H9 (cell line): Measurements from ENCODE around the gene CALHM4. TPM values are rescaled to one million over a fixed set of nuclear protein-coding genes. Genes with fewer than 3 reads are reported as not detected.

Experiments used
- DNase-seq: peaks from one replicate; pipeline ENCODE4 v3.0.0-alpha.2; 2017
- H2AFZ ChIP-seq: one replicate; pipeline ENCODE4 v1.6.1; 2013; ENCODE audit warnings: mild to moderate bottlenecking, low read length, control low read depth, moderate library complexity
- H2AK5ac ChIP-seq: 2 replicates; pipeline ENCODE4 v1.6.1; 2013; ENCODE audit warnings: low read length, control low read depth, mixed read lengths; ENCODE audit not compliant: insufficient read length
- H2BK120ac ChIP-seq: one replicate; pipeline ENCODE4 v1.6.1; 2013; ENCODE audit warnings: low read depth, mild to moderate bottlenecking, low read length, control low read depth, inconsistent platforms; ENCODE audit not compliant: poor library complexity, severe bottlenecking
- H2BK12ac ChIP-seq: 2 replicates; pipeline ENCODE4 v1.6.1; 2013; ENCODE audit warnings: low read length, control low read depth, mixed read lengths, low read depth; ENCODE audit not compliant: insufficient read length
- H2BK15ac ChIP-seq: 2 replicates; pipeline ENCODE4 v1.6.1; 2013; ENCODE audit warnings: low read depth, low read length, control low read depth
- H2BK20ac ChIP-seq: one replicate; pipeline ENCODE4 v1.6.1; 2013; ENCODE audit warnings: low read depth, mild to moderate bottlenecking, low read length, control low read depth, inconsistent platforms; ENCODE audit not compliant: poor library complexity, severe bottlenecking
- H2BK5ac ChIP-seq: 2 replicates; pipeline ENCODE4 v1.6.1; 2013; ENCODE audit warnings: low read length, control low read depth, mixed read lengths; ENCODE audit not compliant: insufficient read length
- H3K14ac ChIP-seq: 2 replicates; pipeline ENCODE4 v1.6.1; 2013; ENCODE audit warnings: low read length, control low read depth; ENCODE audit not compliant: insufficient read depth
- H3K18ac ChIP-seq: 2 replicates; pipeline ENCODE4 v1.6.1; 2013; ENCODE audit warnings: low read depth, mild to moderate bottlenecking, mixed read lengths, low read length, control low read depth; ENCODE audit not compliant: insufficient read length
- H3K23ac ChIP-seq: 2 replicates; pipeline ENCODE4 v1.6.1; 2013; ENCODE audit warnings: low read length, control low read depth, mixed read lengths, low read depth; ENCODE audit not compliant: insufficient read length
- H3K23me2 ChIP-seq: 2 replicates; pipeline ENCODE4 v1.6.1; 2013; ENCODE audit warnings: low read depth, mild to moderate bottlenecking, mixed read lengths, low read length, control low read depth; ENCODE audit not compliant: insufficient read length, poor library complexity, severe bottlenecking
- H3K27ac ChIP-seq: 2 replicates; pipeline ENCODE4 v1.5.1; 2013; ENCODE audit warnings: low read length, control low read depth, mixed read lengths, low read depth; ENCODE audit not compliant: insufficient read length
- H3K27me3 ChIP-seq: 2 replicates; pipeline ENCODE4 v1.6.1; 2013; ENCODE audit warnings: low read length, control low read depth, inconsistent platforms; ENCODE audit not compliant: insufficient read depth
- H3K4ac ChIP-seq: 2 replicates; pipeline ENCODE4 v1.6.1; 2013; ENCODE audit warnings: low read depth, mild to moderate bottlenecking, control low read depth, inconsistent platforms, low read length, moderate library complexity
- H3K4me1 ChIP-seq: 2 replicates; pipeline ENCODE4 v1.6.1; 2013; ENCODE audit warnings: low read length, control low read depth, inconsistent platforms; ENCODE audit not compliant: insufficient read depth
- H3K4me2 ChIP-seq: 2 replicates; pipeline ENCODE4 v1.6.1; 2013; ENCODE audit warnings: low read length, control low read depth, mixed read lengths; ENCODE audit not compliant: insufficient read length, insufficient read depth
- H3K56ac ChIP-seq: 2 replicates; pipeline ENCODE4 v1.6.1; 2013; ENCODE audit warnings: low read depth, mild to moderate bottlenecking, mixed read lengths, low read length, control low read depth; ENCODE audit not compliant: insufficient read length
- H3K79me1 ChIP-seq: 2 replicates; pipeline ENCODE4 v1.6.1; 2013; ENCODE audit warnings: low read depth, mild to moderate bottlenecking, moderate library complexity, low read length, control low read depth, inconsistent platforms; ENCODE audit not compliant: insufficient read depth, poor library complexity, severe bottlenecking
- H3K79me2 ChIP-seq: 2 replicates; pipeline ENCODE4 v1.6.1; 2013; ENCODE audit warnings: low read length, control low read depth, inconsistent platforms; ENCODE audit not compliant: insufficient read depth
- H3K9ac ChIP-seq: 2 replicates; pipeline ENCODE4 v1.6.1; 2013; ENCODE audit warnings: low read length, control low read depth, mixed read lengths; ENCODE audit not compliant: insufficient read length; ENCODE audit errors: extremely low read depth
- H3K9me3 ChIP-seq: one replicate; pipeline ENCODE4 v1.6.1; 2013; ENCODE audit warnings: low read depth, low read length, inconsistent platforms; ENCODE audit not compliant: control insufficient read depth
- H3T11ph ChIP-seq: one replicate; pipeline ENCODE4 v1.6.1; 2013; ENCODE audit warnings: mild to moderate bottlenecking, low read length, control low read depth, inconsistent platforms
- H4K20me1 ChIP-seq: one replicate; pipeline ENCODE4 v1.6.1; 2013; ENCODE audit not compliant: control insufficient read depth, insufficient read length, insufficient read depth
- H4K5ac ChIP-seq: 2 replicates; pipeline ENCODE4 v1.6.1; 2013; ENCODE audit warnings: low read depth, mild to moderate bottlenecking, mixed read lengths, low read length, control low read depth; ENCODE audit not compliant: insufficient read length
- H4K8ac ChIP-seq: replicated peaks from 2 replicates; pipeline ENCODE4 v1.6.1; 2013; ENCODE audit warnings: low read length, control low read depth, mixed read lengths, low read depth; ENCODE audit not compliant: insufficient read length
- H4K91ac ChIP-seq: 2 replicates; pipeline ENCODE4 v1.6.1; 2013; ENCODE audit warnings: low read depth, mild to moderate bottlenecking, moderate library complexity, mixed read lengths, low read length, control low read depth; ENCODE audit not compliant: insufficient read length
- H3K27ac Mint-ChIP-seq, 3 experiments: 2 replicates in 2 of 3; 3 replicates in 1 of 3; pipeline ENCODE4 v1.8.0; 2020 to 2021; ENCODE audit warnings: mixed read lengths in 3 of 3, mild to moderate bottlenecking in 1 of 3, moderate library complexity in 1 of 3
- H3K27me3 Mint-ChIP-seq: 2 replicates; pipeline ENCODE4 v1.8.0; 2021; ENCODE audit warnings: low read depth, mild to moderate bottlenecking, moderate library complexity, mixed read lengths
- H3K36me3 Mint-ChIP-seq, 3 experiments: 2 replicates in 2 of 3; 3 replicates in 1 of 3; pipeline ENCODE4 v1.8.0; 2020 to 2021; ENCODE audit warnings: low read depth in 3 of 3, mixed read lengths in 3 of 3; ENCODE audit not compliant: insufficient read depth in 1 of 3
- H3K4me1 Mint-ChIP-seq, 2 experiments: 2 replicates each; pipeline ENCODE4 v1.8.0; 2020; ENCODE audit warnings: mixed read lengths in 2 of 2
- H3K4me3 Mint-ChIP-seq, 2 experiments: 2 replicates in 1 of 2; 3 replicates in 1 of 2; pipeline ENCODE4 v1.8.0; 2020 to 2021; ENCODE audit warnings: mild to moderate bottlenecking in 2 of 2, mixed read lengths in 2 of 2, moderate library complexity in 1 of 2
- H3K9me3 Mint-ChIP-seq, 2 experiments: 2 replicates in 1 of 2; 3 replicates in 1 of 2; pipeline ENCODE4 v1.8.0; 2020; ENCODE audit warnings: mild to moderate bottlenecking in 2 of 2, mixed read lengths in 2 of 2, moderate library complexity in 1 of 2
- WGBS: extraction: QIAGEN DNeasy Blood & Tissue Kit; methylation state at CpG from one replicate; pipeline ENCODE4 v1.1.7; 2013; ENCODE audit warnings: missing lambda C conversion rate, low lambda C conversion rate, mixed read lengths; ENCODE audit not compliant: insufficient read length; ENCODE audit errors: extremely low coverage; 5-methylcytosine and 5-hydroxymethylcytosine counted together
- total RNA-seq: library from RNA; stranded (reverse); gene quantifications from 2 replicates; pipeline ENCODE4 v1.2.1, GENCODE V29; 2021
- TF ChIP-seq, protein P1 (sequence below): fragments of 200-600 bp; sonication (generic); conservative IDR thresholded peaks from 3 replicates; pipeline ENCODE4 v1.8.0; 2021; ENCODE audit warnings: antibody characterized with exemption, mild to moderate bottlenecking

Gene CALHM4
- total RNA-seq, 1 experiment from 2014 or later = not detected

DNA sequence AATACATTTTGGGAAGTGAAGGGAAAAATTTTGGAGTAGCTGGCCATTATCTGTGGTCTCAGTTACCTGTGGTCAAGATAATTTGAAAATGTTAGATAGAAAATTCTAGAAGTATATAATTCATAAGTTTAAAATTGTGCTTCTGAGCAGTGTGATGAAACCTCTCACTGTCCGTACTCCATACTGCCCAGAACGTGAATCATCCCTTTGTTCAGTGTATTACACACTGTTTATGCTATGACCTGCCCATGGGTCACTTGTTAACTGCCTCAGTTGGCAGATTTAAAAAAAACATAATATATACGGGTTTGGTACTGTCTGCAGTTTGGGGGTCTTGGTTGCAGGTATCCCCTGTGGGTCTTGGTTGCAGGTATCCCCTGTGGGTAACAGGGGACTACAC is 46.2 kb upstream of the CALHM4 start:
- no peak overlapping the region for H3K27ac ChIP-seq
- H3K23ac ChIP-seq = no peak overlapping the region
- H4K91ac ChIP-seq = no peak overlapping the region
- no peak overlapping the region for H3K9ac ChIP-seq
- Mint-ChIP-seq H3K36me3 (peaks cover 0 to 6% (median 4%) of the 10 kb centered on the region in 3 experiments; a peak in 3 of 7 replicates), H3K4me1 (peaks cover 8 to 10% of the 10 kb centered on the region in 2 experiments), H3K9me3 (peaks cover 7 to 17% of the 10 kb centered on the region in 2 experiments; a peak in 4 of 5 replicates), H3K4me3 (no peak overlapping the region), H3K27me3 (peaks cover 4% of the 10 kb centered on the region; the same call in 1 of the 2 replicates), H3K27ac (no peak overlapping the region)
- H2BK120ac ChIP-seq = no peak overlapping the region
- H4K20me1 ChIP-seq = no peaks in the 10 kb centered on the region
- H2BK5ac ChIP-seq = no peak overlapping the region
- no peaks in the 10 kb centered on the region for H3K27me3 ChIP-seq
- H3K4ac ChIP-seq = no peak overlapping the region
- H2AFZ ChIP-seq = no peak overlapping the region
- H2BK20ac ChIP-seq = no peak overlapping the region
- no CpG with 5 or more reads among the region's 3 CpGs for WGBS
- H4K5ac ChIP-seq = no peak overlapping the region
- no peaks in the 10 kb centered on the region for H3K79me2 ChIP-seq
- H3T11ph ChIP-seq = no peak overlapping the region
- H3K18ac ChIP-seq = no peak overlapping the region
- H3K9me3 ChIP-seq = no peaks in the 10 kb centered on the region
- no peak overlapping the region for H3K14ac ChIP-seq
- no peaks in the 10 kb centered on the region for H3K79me1 ChIP-seq
- H3K4me1 ChIP-seq = no peaks in the 10 kb centered on the region
- DNase-seq = no peak
- no peak overlapping the region for H3K4me2 ChIP-seq
- H3K23me2 ChIP-seq = no peaks in the 10 kb centered on the region
- TF ChIP-seq, protein P1, sequence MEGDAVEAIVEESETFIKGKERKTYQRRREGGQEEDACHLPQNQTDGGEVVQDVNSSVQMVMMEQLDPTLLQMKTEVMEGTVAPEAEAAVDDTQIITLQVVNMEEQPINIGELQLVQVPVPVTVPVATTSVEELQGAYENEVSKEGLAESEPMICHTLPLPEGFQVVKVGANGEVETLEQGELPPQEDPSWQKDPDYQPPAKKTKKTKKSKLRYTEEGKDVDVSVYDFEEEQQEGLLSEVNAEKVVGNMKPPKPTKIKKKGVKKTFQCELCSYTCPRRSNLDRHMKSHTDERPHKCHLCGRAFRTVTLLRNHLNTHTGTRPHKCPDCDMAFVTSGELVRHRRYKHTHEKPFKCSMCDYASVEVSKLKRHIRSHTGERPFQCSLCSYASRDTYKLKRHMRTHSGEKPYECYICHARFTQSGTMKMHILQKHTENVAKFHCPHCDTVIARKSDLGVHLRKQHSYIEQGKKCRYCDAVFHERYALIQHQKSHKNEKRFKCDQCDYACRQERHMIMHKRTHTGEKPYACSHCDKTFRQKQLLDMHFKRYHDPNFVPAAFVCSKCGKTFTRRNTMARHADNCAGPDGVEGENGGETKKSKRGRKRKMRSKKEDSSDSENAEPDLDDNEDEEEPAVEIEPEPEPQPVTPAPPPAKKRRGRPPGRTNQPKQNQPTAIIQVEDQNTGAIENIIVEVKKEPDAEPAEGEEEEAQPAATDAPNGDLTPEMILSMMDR = no peak
- H3K56ac ChIP-seq = no peak overlapping the region
- no peak overlapping the region for H2BK15ac ChIP-seq
- no peak overlapping the region for H4K8ac ChIP-seq
- H2BK12ac ChIP-seq = no peak overlapping the region
- no peak overlapping the region for H2AK5ac ChIP-seq
